HCT116 (cell line): Measurements from ENCODE around the gene QPCTL. TPM values are rescaled to one million over a fixed set of nuclear protein-coding genes. Genes with fewer than 3 reads are reported as not detected.

Experiments used
- ATAC-seq: fragments of 200-7000 bp; cut with Tn5 transposase; 2 replicates; pipeline ENCODE4 v1.9.1; 2020; ENCODE audit warnings: mild to moderate bottlenecking, moderate library complexity
- BruUV-seq: library from RNA; stranded (reverse); fragments of 400-500 nt; replicated peaks from 2 replicates; lab custom pipeline; 2021; lab: Mats Ljungman, UMichigan
- CTCF ChIA-PET: fragments of 300-600 bp; sonication (Branson Sonifier 250); formaldehyde crosslinking; loops from one replicate; lab custom pipeline; 2021; ENCODE audit warnings: antibody characterized with exemption; lab: Charles Lee
- POLR2A ChIA-PET: fragments of 300-600, 350-600 bp; sonication (Branson Sonifier 250); formaldehyde crosslinking; loops from one replicate; lab custom pipeline; 2021; ENCODE audit warnings: antibody characterized with exemption; lab: Charles Lee
- RAD21 ChIA-PET, 2 experiments: fragments of 300-600 bp; sonication (Branson Sonifier 250); formaldehyde crosslinking; loops; one replicate each; lab custom pipeline; 2023; ENCODE audit warnings: low total read pairs in 2 of 2; ENCODE audit not compliant: uncharacterized antibody in 2 of 2, unreplicated experiment in 2 of 2, low non-redundant PET in 1 of 2; lab: Charles Lee
- DNase-seq: peaks from one replicate; pipeline ENCODE4 v3.0.0-alpha.2; 2010; ENCODE audit warnings: low read depth, low spot score
- H2AFZ ChIP-seq: fragments of 200-600 bp; shearing (Covaris generic), sonication (generic); 2 replicates; pipeline ENCODE4 v1.6.1; 2017; ENCODE audit warnings: low read depth, mixed run types, mixed read lengths, antibody characterized with exemption, low read length; ENCODE audit not compliant: poor library complexity, severe bottlenecking
- H3K27ac ChIP-seq: 2 replicates; pipeline ENCODE4 v1.5.1; 2012; ENCODE audit warnings: low read depth, low read length
- H3K27me3 ChIP-seq: fragments of 200-600 bp; sonication (generic); 2 replicates; pipeline ENCODE4 v1.6.1; 2016; ENCODE audit warnings: mixed run types, low read length, mixed read lengths; ENCODE audit not compliant: insufficient read depth
- H3K36me3 ChIP-seq, 2 experiments: fragments of 200-500 bp in 1 of 2; fragments of 200-600 bp in 1 of 2; sonication (Bioruptor generic) in 1 of 2; sonication (generic) in 1 of 2; 2 replicates each; pipeline versions ENCODE4 v1.5.1 to v1.6.1; 2014 to 2016; ENCODE audit warnings: low read length in 2 of 2, inconsistent platforms in 1 of 2, mixed read lengths in 1 of 2, mixed run types in 1 of 2; ENCODE audit not compliant: insufficient read depth in 2 of 2, control insufficient read depth in 1 of 2
- H3K4me1 ChIP-seq, 2 experiments: fragments of 200-600 bp in 1 of 2; sonication (generic) in 1 of 2; 2 replicates each; pipeline versions ENCODE4 v1.5.1 to v1.6.1; 2012 to 2017; ENCODE audit warnings: low read length in 2 of 2, inconsistent platforms in 1 of 2, mild to moderate bottlenecking in 1 of 2, mixed read lengths in 1 of 2, mixed run types in 1 of 2, moderate library complexity in 1 of 2; ENCODE audit not compliant: insufficient read depth in 2 of 2, control insufficient read depth in 1 of 2
- H3K4me2 ChIP-seq: fragments of 200-600 bp; sonication (generic); 2 replicates; pipeline ENCODE4 v1.6.1; 2017; ENCODE audit warnings: mixed run types, low read length, mixed read lengths
- H3K4me3 ChIP-seq, 2 experiments: fragments of 200-600 bp in 1 of 2; sonication (generic) in 1 of 2; replicated peaks in 1 of 2; 2 replicates each; pipeline ENCODE4 v1.5.1; 2011 to 2016; ENCODE audit warnings: low read length in 2 of 2, control low read depth in 1 of 2, low read depth in 1 of 2, mild to moderate bottlenecking in 1 of 2, mixed read lengths in 1 of 2, mixed run types in 1 of 2
- H3K79me2 ChIP-seq: fragments of 200-600 bp; sonication (generic); 2 replicates; pipeline ENCODE4 v1.6.1; 2017; ENCODE audit warnings: mild to moderate bottlenecking, mixed run types, low read length, moderate library complexity, mixed read lengths; ENCODE audit not compliant: insufficient read depth
- H3K9ac ChIP-seq: fragments of 200-600 bp; sonication (generic); 2 replicates; pipeline ENCODE4 v1.6.1; 2016; ENCODE audit warnings: low read length, mixed read lengths
- H3K9me2 ChIP-seq: fragments of 200-600 bp; sonication (generic), shearing (Covaris generic); 2 replicates; pipeline ENCODE4 v1.6.1; 2017; ENCODE audit warnings: mixed run types, mild to moderate bottlenecking, moderate library complexity; ENCODE audit not compliant: insufficient read depth
- H3K9me3 ChIP-seq, 2 experiments: fragments of 200-500 bp in 1 of 2; fragments of 200-600 bp in 1 of 2; sonication (Bioruptor generic) in 1 of 2; sonication (generic) in 1 of 2; 2 replicates each; pipeline ENCODE4 v1.6.1; 2014 to 2017; ENCODE audit warnings: low read length in 2 of 2, mixed read lengths in 2 of 2, inconsistent platforms in 1 of 2, low read depth in 1 of 2, mild to moderate bottlenecking in 1 of 2, mixed run types in 1 of 2, moderate library complexity in 1 of 2; ENCODE audit not compliant: control insufficient read depth in 1 of 2, insufficient read depth in 1 of 2
- H4K20me1 ChIP-seq: fragments of 200-600 bp; sonication (generic), shearing (Covaris generic); 2 replicates; pipeline ENCODE4 v1.6.1; 2017; ENCODE audit warnings: mixed run types, mild to moderate bottlenecking, moderate library complexity; ENCODE audit not compliant: insufficient read depth
- EZH2 ChIP-seq: fragments of 200-600 bp; sonication (generic); IDR thresholded peaks from 2 replicates; pipeline ENCODE4 v1.6.1; 2017; ENCODE audit warnings: antibody characterized with exemption, mixed run types
- JUND ChIP-seq: IDR thresholded peaks from 2 replicates; pipeline ENCODE4 v1.6.1; 2012
- intact Hi-C: fragments of 100-400 bp; cut with micrococcal nuclease; formaldehyde crosslinking; loops from 2 replicates; pipeline ENCODE4 v1.10.0; 2022
- microRNA counts: library from miRNA; unstranded; fragments of <30 nt; microRNA quantifications from one replicate; lab custom pipeline; 2015
- microRNA-seq: library from miRNA; unstranded; fragments of <30 nt; microRNA quantifications from one replicate; pipeline ENCODE4, GENCODE V29; 2016; ENCODE audit warnings: borderline number of aligned reads
- total RNA-seq: library from RNA; stranded (reverse); gene quantifications from one replicate; pipeline ENCODE4 v1.2.1, GENCODE V29; 2021; ENCODE audit not compliant: unreplicated experiment
- TF ChIP-seq, protein P1 (sequence below): IDR thresholded peaks from 2 replicates; pipeline ENCODE4 v1.6.1; 2012
- TF ChIP-seq, protein P2 (sequence below): IDR thresholded peaks from 2 replicates; pipeline ENCODE4 v1.6.1; 2012

The QPCTL gene
- total RNA-seq, 1 experiment from 2014 or later = 19.5 TPM

DNA sequence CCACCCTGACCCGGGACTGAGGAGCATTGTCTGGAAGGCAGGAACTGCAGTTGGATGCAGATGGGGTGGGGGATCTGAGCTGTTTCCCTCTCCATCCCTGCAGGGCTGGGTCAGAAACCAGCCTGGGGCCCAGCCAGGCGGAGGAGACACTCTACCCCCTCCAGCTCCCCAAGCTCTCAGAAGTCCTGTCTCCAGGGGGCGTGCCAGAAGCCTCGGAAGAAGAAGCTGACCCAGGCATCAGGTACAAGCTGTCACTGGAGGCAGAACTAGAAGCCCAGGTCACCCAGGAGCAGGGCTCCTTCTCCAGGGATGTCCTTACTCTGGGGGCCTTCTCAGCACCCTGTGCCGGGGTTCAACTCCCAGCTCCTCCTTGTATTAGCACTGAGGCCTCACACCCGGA is 61.1 kb downstream of the QPCTL start:
- Histone ChIP-seq H3K27ac (no peak overlapping the region), H3K27me3 (no peaks in the 10 kb centered on the region), H4K20me1 (no peaks in the 10 kb centered on the region), H3K4me2 (no peak overlapping the region), H3K9ac (no peak overlapping the region)
- ChIA-PET CTCF (no interaction called here), RAD21 (no interaction called here)
- no peak for DNase-seq
- TF ChIP-seq, protein P1, sequence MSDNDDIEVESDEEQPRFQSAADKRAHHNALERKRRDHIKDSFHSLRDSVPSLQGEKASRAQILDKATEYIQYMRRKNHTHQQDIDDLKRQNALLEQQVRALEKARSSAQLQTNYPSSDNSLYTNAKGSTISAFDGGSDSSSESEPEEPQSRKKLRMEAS = no peak
- TF ChIP-seq JUND = no peak
- no peak for TF ChIP-seq EZH2
- TF ChIP-seq, protein P2, sequence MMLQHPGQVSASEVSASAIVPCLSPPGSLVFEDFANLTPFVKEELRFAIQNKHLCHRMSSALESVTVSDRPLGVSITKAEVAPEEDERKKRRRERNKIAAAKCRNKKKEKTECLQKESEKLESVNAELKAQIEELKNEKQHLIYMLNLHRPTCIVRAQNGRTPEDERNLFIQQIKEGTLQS = no peak
- TF ChIP-seq, all 23 proteins: peak for 0
- no peaks in the 10 kb centered on the region for H3K9me2 ChIP-seq
- BruUV-seq = no TSS peak
- H3K4me3 ChIP-seq = no peak overlapping the region
- intact Hi-C loops = no loop called here
- H3K79me2 ChIP-seq = no peaks in the 10 kb centered on the region
- no peak overlapping the region for H2AFZ ChIP-seq
- H3K9me3 ChIP-seq = no peaks in the 10 kb centered on the region
- H3K4me1 ChIP-seq = no peaks in the 10 kb centered on the region
- POLR2A ChIA-PET = no interaction called here
- no peaks in the 10 kb centered on the region for H3K36me3 ChIP-seq
- ATAC-seq = peak; percentile 66

MicroRNAs within 50 kb of the gene (microRNA counts, 767-probe panel; counts per million panel counts)
- not detected for microRNA hsa-miR-642a-5p (lab: Ali Mortazavi, UCI)
- not detected for microRNA hsa-miR-642b-3p (lab: Ali Mortazavi, UCI)

Small RNA genes lying within 50 kb of the gene (microRNA-seq; reads per million reads assigned to microRNA genes)
- gene MIR642A (not detected), gene MIR642B (not detected)

Other genes starting within 250 kb of the QPCTL start
- gene FOSB, start 224.7 kb upstream of the QPCTL start, total RNA-seq = 12.6 TPM
- 21.7 TPM for gene RTN2, start 195.6 kb upstream of the QPCTL start, total RNA-seq
- 5.2 TPM for gene PPM1N, start 194.2 kb upstream of the QPCTL start, total RNA-seq
- 152 TPM for gene VASP, start 185.2 kb upstream of the QPCTL start, total RNA-seq
- gene OPA3, start 107.9 kb upstream of the QPCTL start, total RNA-seq = 11.1 TPM
- 0.10 TPM for gene GPR4, start 90.5 kb upstream of the QPCTL start, total RNA-seq
- gene EML2, start 53.3 kb upstream of the QPCTL start, total RNA-seq = 131 TPM
- gene GIPR, start 24.4 kb upstream of the QPCTL start, total RNA-seq = 14.1 TPM
- 927 TPM for gene SNRPD2, start 713 bp upstream of the QPCTL start, total RNA-seq
- gene FBXO46, start 38.2 kb downstream of the QPCTL start, total RNA-seq = 31.7 TPM
- 2.1 TPM for gene MEIOSIN, start 40.8 kb downstream of the QPCTL start, total RNA-seq
- 18.3 TPM for gene SIX5, start 76.6 kb downstream of the QPCTL start, total RNA-seq
- 52.5 TPM for gene DMPK, start 89.8 kb downstream of the QPCTL start, total RNA-seq
- gene DMWD, start 100.2 kb downstream of the QPCTL start, total RNA-seq = 56.8 TPM
- 0.57 TPM for gene RSPH6A, start 122.6 kb downstream of the QPCTL start, total RNA-seq
- gene SYMPK, start 170.5 kb downstream of the QPCTL start, total RNA-seq = 117 TPM
- gene FOXA3, start 171.7 kb downstream of the QPCTL start, total RNA-seq = 5.8 TPM
- 33.9 TPM for gene IRF2BP1, start 193.5 kb downstream of the QPCTL start, total RNA-seq
- gene MYPOP, start 209.9 kb downstream of the QPCTL start, total RNA-seq = 10.8 TPM
- gene NANOS2, start 222.1 kb downstream of the QPCTL start, total RNA-seq = not detected